ENCODE data around the gene CDR2.
A peak's percentile ranks its signal among the peaks of the same experiment; 100 is the strongest.

The CDR2 gene

DNA sequence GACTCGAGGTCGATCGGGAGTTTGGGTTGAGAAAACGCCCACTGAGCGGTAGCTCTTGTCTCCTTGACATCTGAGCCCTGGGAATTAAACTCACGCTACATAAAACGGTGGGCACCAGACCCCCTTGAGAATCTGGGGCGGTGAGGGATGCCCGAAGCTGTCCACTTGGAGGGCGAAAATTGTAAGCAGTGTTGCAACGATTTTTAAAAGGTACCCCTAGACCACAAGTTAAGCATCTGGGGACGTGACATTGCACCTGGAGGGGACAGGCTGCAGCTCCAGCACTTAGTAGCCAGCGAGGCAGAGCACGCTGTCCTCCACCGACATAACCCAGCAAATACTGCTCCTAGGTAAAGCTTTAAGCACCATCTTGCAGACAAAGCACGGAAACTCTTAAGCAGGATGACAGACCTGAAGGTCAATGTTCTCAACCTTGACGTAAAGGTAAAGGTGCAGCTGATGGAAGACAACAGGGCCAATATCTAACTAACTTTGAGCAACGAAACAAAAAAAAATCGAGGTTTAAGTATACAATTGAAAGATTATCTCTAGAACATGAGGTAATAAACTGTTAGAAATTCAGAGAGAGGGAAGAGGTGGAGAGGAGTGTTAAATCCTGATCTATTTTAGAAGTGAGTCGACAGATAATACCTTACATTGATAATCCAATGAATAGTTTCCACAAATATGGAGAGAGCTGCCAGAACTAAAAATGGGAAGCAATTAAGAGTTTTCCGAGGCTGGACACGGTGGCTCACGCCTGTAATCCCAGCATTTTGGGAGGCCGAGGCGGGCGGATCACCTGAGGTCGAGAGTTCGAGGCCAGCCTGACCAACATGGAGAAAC, 921 bp upstream of the CDR2 start:
- peak in 1 of 3 experiments; percentile 72 for DNase-seq

- DNase-seq: peak; percentile 14 to 64 (median 57)
Measured at GRCh38 chr16:22373662-22374310, 633 bp downstream of the CDR2 start.

DNA sequence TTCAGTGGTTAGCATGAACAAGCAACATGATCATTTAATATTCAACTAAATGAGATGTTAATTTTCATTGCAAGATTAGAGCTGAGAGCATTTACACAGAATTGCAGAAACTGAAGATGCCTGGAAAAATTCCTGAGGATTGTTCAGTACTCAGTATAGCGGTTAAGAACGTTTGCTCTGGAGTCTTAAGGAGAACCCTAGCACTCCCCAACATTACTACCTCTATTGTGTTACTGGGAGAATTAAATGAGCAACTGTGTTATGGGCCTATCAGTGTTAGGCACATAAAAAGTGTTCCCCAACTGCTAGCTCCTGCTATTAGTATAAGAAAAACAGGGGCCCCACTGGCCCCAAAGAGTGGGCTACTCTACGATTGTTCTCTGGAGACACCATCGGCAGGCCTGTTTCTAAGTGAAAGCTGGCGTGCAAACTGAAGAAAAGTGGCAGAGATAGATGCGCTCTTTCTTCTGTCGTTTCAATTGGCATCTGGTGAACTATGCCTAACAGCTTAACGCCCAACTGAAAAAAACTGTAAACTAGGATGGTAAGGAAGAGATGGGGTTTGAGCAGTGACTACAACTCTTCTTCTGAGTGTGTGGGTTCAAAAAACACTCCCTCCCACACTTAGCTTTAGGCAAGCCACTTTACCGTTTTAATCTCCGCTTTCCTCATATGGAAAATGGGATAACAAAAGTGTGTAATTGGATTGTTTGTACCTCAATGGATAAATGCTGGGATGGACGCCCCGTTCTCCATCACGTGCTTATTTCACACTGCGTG, 1.3 kb downstream of the CDR2 start:
- DNase-seq: peak in 1 of 3 experiments; percentile 45

GRCh38 chr16:22370038-22370820, 4.2 kb downstream of the CDR2 start:
- DNase-seq: no peak

GRCh38 chr16:22369221-22369811, 5.1 kb downstream of the CDR2 start:
- no peak for DNase-seq

DNA sequence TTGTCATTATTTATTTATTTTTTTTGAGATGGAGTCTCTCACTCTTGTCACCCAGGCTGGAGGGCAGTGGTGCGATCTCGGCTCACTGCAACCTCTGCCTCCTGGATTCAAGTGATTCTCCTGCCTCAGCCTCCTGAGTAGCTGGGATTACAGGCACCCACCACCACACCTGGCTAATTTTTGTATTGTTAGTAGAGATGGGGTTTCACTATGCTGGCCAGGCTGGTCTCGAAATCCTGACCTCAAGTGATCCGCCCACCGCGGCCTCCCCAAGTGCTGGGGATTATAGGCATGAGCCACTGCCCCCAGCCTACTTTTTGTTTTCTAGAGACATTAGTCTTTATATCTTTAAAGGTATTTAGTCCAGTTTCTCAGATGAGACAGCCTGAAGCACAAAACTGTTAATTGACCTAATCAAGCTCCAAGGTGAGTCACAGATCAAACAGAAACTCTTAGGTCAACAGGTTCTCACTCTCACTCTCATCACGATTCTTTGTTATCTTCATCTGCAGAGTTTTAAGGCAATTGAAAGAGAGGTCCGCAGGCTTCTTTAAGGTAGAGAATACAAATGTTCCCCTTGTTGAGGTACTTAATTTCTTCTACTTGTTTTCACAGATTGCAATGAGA, 6.1 kb downstream of the CDR2 start:
- DNase-seq: peak in 2 of 3 experiments; percentile 1 to 16

GRCh38 chr16:22366889-22367288, 7.5 kb downstream of the CDR2 start:
- DNase-seq: no peak

DNA sequence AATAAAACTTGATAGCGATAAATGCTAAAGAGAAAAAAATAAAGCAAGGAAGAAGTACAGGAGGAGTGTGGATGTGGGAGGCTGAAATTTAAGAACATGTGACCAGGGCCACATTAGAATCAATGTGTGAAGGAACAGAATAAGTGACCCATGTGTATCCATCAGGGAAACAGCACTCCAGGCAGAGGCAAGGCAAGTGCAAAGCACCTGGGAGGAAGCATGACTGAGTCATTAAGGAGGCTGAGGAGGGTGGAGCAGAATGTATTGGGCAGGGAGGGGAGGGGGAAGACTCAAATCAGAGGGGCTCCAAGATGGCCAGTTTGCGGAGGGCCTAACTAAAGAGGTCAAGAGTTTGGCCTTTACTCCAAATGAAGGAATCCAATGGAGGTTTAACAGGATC, 8.0 kb downstream of the CDR2 start:
- no peak for DNase-seq

DNA sequence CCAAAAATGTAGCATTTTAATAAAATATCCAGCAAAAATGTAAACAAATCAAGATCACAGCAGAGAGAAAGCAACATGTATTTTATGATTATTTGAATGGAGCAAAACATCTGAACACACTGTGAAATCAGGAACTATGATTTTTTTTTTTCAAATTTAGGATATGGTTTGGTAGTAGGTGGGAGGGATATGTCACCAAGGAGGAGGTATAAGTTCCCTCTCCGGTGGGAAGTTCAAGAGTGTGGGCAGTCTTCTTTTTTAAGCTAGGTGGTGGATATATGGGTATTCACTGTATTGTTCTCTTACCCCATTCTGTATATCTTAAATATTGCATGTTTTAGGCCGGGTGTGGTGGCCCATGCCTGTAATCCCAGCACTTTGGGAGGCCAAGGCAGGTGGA, 10.2 kb downstream of the CDR2 start:
- DNase-seq: no peak

DNA sequence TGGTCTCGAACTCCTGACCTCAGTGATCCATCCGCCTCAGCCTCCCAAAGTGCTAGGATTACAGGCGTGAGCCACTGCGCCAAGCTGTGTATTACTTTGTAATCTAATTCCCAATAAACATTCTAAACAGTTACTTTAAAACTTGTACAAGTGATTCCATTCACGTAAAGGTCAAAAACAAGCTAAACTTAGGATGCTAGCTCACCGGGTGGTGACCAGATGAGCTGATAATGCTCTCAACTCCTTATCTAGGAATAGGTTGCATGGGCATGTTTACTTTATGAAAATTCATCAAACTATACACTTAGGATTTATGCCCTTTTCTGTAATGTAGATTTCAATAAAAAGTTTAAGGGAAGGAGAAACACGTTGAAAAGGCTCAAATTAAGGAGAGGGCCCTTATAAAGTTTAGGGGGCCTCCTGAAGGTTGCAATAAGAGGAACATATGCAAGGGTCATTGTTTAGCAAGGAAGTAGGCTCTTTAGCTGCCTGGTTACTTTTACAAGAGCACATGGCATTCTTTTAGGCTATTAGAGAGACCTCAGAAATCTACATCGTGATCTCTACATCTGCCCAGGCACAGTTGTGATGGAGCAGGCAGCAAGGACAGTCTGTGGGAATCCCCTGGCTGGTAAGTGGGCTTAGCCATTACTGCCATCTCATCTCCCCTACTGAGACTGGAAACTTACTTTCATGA, 13.3 kb downstream of the CDR2 start:
- DNase-seq: no peak

DNA sequence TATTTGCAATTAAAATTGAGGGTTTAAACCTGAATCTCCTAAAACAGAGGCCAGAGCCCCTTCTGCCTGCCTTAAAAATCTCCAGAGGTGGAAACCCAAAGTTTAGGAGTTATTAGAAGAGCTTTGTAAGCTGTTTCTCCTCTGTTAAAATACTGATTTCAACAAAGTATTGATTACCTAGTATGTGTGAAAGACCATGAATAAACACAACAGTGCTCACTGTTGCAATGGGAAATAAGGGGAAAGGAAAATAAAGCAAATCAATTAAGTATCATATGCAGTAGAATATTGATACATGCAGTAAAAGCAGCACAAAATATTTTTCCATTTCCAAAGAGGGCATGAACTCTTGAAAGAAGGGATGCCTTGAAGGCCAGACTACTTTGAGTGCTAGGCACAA, 14.7 kb downstream of the CDR2 start:
- DNase-seq: no peak

- DNase-seq: no peak
Measured at GRCh38 chr16:22358000-22358399, 16.4 kb downstream of the CDR2 start.

GRCh38 chr16:22357635-22357971, 16.8 kb downstream of the CDR2 start:
- no peak for DNase-seq

GRCh38 chr16:22356930-22357634, 17.3 kb downstream of the CDR2 start:
- DNase-seq: no peak

- no peak for DNase-seq
Measured at GRCh38 chr16:22355487-22355908, 18.9 kb downstream of the CDR2 start.

- DNase-seq: no peak
Measured at GRCh38 chr16:22353933-22354541, 20.4 kb downstream of the CDR2 start.

DNA sequence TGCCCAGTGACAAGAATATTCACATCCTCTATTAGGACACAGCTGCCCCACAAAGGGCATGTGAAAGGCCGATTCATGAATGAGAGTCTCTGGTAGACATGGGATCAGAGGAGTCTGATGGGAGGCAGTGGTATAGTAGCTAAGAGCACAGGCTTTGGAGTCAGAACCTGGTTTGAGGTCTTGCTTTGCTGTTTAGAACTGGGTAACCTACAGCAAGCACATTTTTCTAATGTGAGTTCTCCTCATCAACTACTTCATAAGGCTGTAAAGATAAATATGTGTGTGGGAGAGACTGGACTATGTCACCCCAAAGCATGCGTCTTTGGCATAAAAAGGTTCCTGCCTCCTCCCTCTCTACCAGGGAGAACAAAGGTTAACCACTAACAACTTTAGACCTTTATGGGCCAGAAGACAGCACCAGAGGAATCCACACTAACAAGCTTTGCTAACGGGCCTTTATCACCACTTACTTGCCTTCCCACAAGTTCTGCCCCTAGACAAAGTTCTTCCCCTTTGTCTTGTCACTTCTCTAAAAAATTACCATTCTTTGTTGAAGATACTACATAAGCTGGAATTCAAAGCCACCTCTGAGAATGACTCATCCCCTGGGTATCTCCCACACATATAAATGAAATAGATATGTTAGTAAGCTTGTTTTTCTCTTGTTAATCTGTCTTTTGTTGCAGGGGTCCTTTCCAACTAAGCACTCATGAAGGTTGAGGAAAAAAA, 21.1 kb downstream of the CDR2 start:
- DNase-seq: no peak

GRCh38 chr16:22352723-22353122, 21.7 kb downstream of the CDR2 start:
- no peak for DNase-seq

- DNase-seq: no peak
Measured at GRCh38 chr16:22352140-22352539, 22.3 kb downstream of the CDR2 start.

All from NCI-H1417 (cell line).